Ovary (tissue), 9 donors: ENCODE data around the gene PCDHA1. TPM values are rescaled to one million over a fixed set of nuclear protein-coding genes. Genes with fewer than 3 reads are reported as not detected.

ENCODE experiments used
- DNase-seq, 5 donors: peaks; one replicate each; pipeline ENCODE4 v3.0.0-alpha.2; 2019 to 2020
- H3K27ac ChIP-seq, 2 donors: fragments of 200-600 bp; one replicate each; pipeline versions ENCODE4 v1.5.1 to v1.8.0; 2019 to 2022
- H3K27me3 ChIP-seq: fragments of 200-600 bp; one replicate; pipeline ENCODE4 v1.8.0; 2022
- H3K36me3 ChIP-seq: fragments of 200-600 bp; sonication (generic); one replicate; pipeline ENCODE4 v1.5.1; 2019
- H3K4me1 ChIP-seq: one replicate; pipeline ENCODE4 v1.8.1; 2013; ENCODE audit warnings: mild to moderate bottlenecking, moderate library complexity; ENCODE audit not compliant: insufficient read depth
- H3K4me3 ChIP-seq: fragments of 200-600 bp; sonication (generic); one replicate; pipeline ENCODE4 v1.5.1; 2017
- H3K9me3 ChIP-seq, 2 donors: fragments of 200-600 bp in 1 of 2; sonication (generic) in 1 of 2; one replicate each; pipeline versions ENCODE4 v1.5.1 to v1.8.1; 2013 to 2019; ENCODE audit warnings: mild to moderate bottlenecking in 1 of 2, moderate library complexity in 1 of 2
- EP300 ChIP-seq: sonication (generic); formaldehyde crosslinking; IDR thresholded peaks from one replicate; pipeline ENCODE4 v1.6.1; 2017; ENCODE audit warnings: antibody characterized with exemption
- POLR2A ChIP-seq: fragments of 450-650 bp; IDR thresholded peaks from one replicate; pipeline ENCODE4 v1.6.1; 2017; ENCODE audit warnings: antibody characterized with exemption, mild to moderate bottlenecking, moderate library complexity
- WGBS, 3 donors: extraction: QIAGEN DNeasy Blood & Tissue Kit in 1 of 3; methylation state at CpG; one replicate each; pipeline versions ENCODE4 v1.1.5 to v1.1.7; 2013 to 2017; 5-methylcytosine and 5-hydroxymethylcytosine counted together
- intact Hi-C, 4 donors: fragments of 100-400 bp; cut with DNase I; formaldehyde crosslinking; loops; one replicate each; pipeline versions ENCODE4 v1.11.0 to v1.15.1; 2022 to 2023
- polyA plus RNA-seq, 2 donors: library from polyadenylated mRNA; stranded (reverse); fragments of 200-250 nt in 1 of 2; fragments of 350-450 nt in 1 of 2; fragmentation: Illumina TruSeq in 1 of 2; extraction: RNeasy Lipid Tissue Mini Kit (QIAGEN cat#74804) in 1 of 2; gene quantifications; one replicate each; pipeline ENCODE4 v1.2.3, GENCODE V29; 2013 to 2014
- total RNA-seq, 7 donors: library from RNA; depleted of rRNA in 2 of 7; stranded (reverse); fragments of >200 nt in 2 of 7; fragmentation: NEBNext Ultra II Directional in 3 of 7; extraction: Animal tissue kit (Norgen Biotek cat#: 25700) in 3 of 7; gene quantifications; one replicate each; pipeline versions ENCODE4 v1.1.0 to v1.2.4, GENCODE V29; 2016 to 2023
- TF ChIP-seq, protein P1 (sequence below), 3 donors: fragments of 450-650 bp in 2 of 3; fragments of 200-600 bp in 1 of 3; IDR thresholded peaks; one replicate each; pipeline versions ENCODE4 v1.5.1 to v1.8.0; 2016 to 2022; ENCODE audit warnings: antibody characterized with exemption in 3 of 3, mild to moderate bottlenecking in 1 of 3
- donor health status: DM: no; HTN: no; CAD: no; lungs with moderate emphysema.
- donor health status: DM: no; HTN: no; CAD: no.
- donor health status: Bipolar disorder and iron deficiency.
- donor health status: DM: yes; HTN: yes; CAD: no.
- donor health status: DM: no; HTN: no; CAD: no.
- donor health status: DM: yes; HTN: yes; CAD: no.

The PCDHA1 gene
- total and polyA plus RNA-seq, 9 donors = 0.05 TPM; not detected in 8

- intact Hi-C loops = no loop called here
- 76 to 83% (median 79%) methylated on average over 2 of the region's 2 CpGs for WGBS, 3 donors
- DNase-seq = no peak
Observed at GRCh38 chr5:140998921-140999410, 213.0 kb downstream of the PCDHA1 start.

DNA sequence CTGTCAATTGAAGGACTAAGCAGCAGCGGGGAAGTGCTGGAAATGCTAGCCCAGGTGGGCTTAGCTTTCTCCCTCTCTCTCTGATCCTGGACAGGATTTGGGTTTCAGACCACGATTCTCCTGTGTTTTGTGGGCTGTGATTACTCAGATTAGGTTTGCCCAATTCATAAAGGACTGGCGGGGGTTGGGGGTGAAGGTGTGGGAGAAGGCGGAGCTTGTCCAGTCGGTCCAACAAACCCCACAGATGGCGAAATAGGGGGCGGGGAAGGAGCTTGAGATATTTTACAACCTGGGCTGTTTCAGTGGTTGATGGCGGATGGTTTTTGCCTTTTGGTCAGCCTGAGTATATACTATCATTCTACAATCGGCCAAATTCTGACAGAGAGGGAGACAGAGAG is 215.5 kb downstream of the PCDHA1 start:
- no peak overlapping the region for H3K4me3 ChIP-seq
- no peak overlapping the region for H3K27ac ChIP-seq

More at GRCh38 chr5:140998921-140999410, 213.0 kb downstream of the PCDHA1 start:
- H3K4me1 ChIP-seq = no peaks in the 10 kb centered on the region
- TF ChIP-seq POLR2A (no peak), EP300 (no peak)
- TF ChIP-seq, protein P1, sequence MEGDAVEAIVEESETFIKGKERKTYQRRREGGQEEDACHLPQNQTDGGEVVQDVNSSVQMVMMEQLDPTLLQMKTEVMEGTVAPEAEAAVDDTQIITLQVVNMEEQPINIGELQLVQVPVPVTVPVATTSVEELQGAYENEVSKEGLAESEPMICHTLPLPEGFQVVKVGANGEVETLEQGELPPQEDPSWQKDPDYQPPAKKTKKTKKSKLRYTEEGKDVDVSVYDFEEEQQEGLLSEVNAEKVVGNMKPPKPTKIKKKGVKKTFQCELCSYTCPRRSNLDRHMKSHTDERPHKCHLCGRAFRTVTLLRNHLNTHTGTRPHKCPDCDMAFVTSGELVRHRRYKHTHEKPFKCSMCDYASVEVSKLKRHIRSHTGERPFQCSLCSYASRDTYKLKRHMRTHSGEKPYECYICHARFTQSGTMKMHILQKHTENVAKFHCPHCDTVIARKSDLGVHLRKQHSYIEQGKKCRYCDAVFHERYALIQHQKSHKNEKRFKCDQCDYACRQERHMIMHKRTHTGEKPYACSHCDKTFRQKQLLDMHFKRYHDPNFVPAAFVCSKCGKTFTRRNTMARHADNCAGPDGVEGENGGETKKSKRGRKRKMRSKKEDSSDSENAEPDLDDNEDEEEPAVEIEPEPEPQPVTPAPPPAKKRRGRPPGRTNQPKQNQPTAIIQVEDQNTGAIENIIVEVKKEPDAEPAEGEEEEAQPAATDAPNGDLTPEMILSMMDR (IDR thresholded peaks at IDR 0.05) = no peak
- H3K36me3 ChIP-seq = no peaks in the 10 kb centered on the region
- H3K27ac ChIP-seq = no peak overlapping the region
- no peaks in the 10 kb centered on the region for H3K9me3 ChIP-seq
- no peak overlapping the region for H3K4me3 ChIP-seq
- no peaks in the 10 kb centered on the region for H3K27me3 ChIP-seq

DNA sequence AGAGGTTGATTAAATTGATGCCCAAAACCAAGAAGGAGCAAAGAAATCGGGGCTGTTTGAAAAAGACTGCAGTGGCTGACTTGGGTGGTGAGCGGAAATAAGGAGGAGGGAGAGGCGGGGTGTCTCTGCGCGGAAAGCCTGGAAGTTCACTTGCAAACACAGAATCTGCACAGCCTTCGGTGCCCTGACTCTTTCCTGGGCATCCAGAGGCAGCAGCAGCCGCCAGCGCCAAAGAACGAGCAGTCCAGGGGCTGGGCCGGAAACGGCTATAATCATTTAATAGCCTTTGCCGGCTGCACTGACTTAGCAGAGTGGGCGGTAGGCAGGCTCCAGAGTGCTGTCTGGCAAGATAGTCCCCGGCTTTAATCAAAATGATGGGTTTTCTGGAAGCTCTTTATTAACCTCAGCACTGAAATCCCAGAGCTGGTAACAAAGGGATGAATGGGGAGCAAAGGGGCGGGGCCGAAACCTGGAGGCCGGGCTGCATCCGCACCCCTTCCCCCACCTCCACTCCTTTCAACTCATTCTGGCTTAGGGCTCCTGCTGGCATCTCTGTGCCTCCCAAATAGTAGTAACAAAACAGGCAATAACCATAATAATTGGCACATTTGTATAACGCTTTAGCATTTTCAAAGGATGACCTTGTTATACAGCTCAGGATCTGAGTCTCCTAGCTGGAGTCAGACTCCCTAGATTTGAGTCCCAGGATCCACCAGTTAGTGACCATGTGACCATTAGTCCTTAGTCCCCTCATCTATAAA is 216.1 kb downstream of the PCDHA1 start:
- TF ChIP-seq, protein P1 (IDR thresholded peaks at IDR 0.05) = no peak
- TF ChIP-seq POLR2A = no peak
- TF ChIP-seq EP300 = no peak
- H3K4me1 ChIP-seq = no peaks in the 10 kb centered on the region
- H3K4me3 ChIP-seq = no peak overlapping the region
- DNase-seq = peak in 2 of 5 donors; percentile 19 to 30
- no peak overlapping the region for H3K27ac ChIP-seq
- intact Hi-C loops = no loop called here
- no peaks in the 10 kb centered on the region for H3K36me3 ChIP-seq
- no peaks in the 10 kb centered on the region for H3K9me3 ChIP-seq
- H3K27me3 ChIP-seq = no peaks in the 10 kb centered on the region
- WGBS, 3 donors = 1 to 2% (median 1%) methylated on average over 19 of the region's 19 CpGs

More for the DNA sequence above, 215.5 kb downstream of the PCDHA1 start:
- Histone ChIP-seq H3K4me1 (no peaks in the 10 kb centered on the region), H3K36me3 (no peaks in the 10 kb centered on the region), H3K27me3 (no peaks in the 10 kb centered on the region), H3K9me3 (no peaks in the 10 kb centered on the region)
- TF ChIP-seq POLR2A (no peak), EP300 (no peak)
- TF ChIP-seq, protein P1 (IDR thresholded peaks at IDR 0.05) = no peak
- intact Hi-C loops = no loop called here
- 1 to 5% (median 2%) methylated on average over 9 of the region's 9 CpGs for WGBS, 3 donors
- no peak for DNase-seq

DNA sequence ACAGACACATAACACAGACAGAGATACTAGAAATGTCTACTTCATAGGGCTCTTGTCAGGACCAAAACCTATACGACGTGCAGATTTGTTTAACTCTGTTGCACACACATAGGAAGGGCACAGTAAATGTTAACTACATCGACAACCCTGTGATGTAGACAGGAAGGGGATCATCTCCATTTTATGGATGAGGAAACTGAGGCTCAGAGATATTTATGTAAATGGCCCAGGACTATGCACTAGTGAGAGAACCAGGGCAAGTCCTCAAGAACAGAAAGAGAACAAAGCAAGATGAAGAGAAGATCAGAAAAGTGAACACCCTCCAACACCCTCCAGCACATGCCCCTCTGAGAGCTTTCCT is 216.6 kb downstream of the PCDHA1 start:
- 36 to 64% (median 51%) methylated on average over 3 of the region's 3 CpGs for WGBS, 3 donors
- Histone ChIP-seq H3K27ac (no peak overlapping the region), H3K4me3 (no peak overlapping the region)

More for the DNA sequence above, 216.6 kb downstream of the PCDHA1 start:
- Histone ChIP-seq H3K27me3 (no peaks in the 10 kb centered on the region), H3K36me3 (no peaks in the 10 kb centered on the region), H3K4me1 (no peaks in the 10 kb centered on the region), H3K9me3 (no peaks in the 10 kb centered on the region)
- intact Hi-C loops = no loop called here
- DNase-seq = no peak
- TF ChIP-seq POLR2A = no peak
- TF ChIP-seq, protein P1 (IDR thresholded peaks at IDR 0.05) = no peak
- TF ChIP-seq EP300 = no peak
